Measurements from ENCODE around the gene PRIM1.

DNA sequence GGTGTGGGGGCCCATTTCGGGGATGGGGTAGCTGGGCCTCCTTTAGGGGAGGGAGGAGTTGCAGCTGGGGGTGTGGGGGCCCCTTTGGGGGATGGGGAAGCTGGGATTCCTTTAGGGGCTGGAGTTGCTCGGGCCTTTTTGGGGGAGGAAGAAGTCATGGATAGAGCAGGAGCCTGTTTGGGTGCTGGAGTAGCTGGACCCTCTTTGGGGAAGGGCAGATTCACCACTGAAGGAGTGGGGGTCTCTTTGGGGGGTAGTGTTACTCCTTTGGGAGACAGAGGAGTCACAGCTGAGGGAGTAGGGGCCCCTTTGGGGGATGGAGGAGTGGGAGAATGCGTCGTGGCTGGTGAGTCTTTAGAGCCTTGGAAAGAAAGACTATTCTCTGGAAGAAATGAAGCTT is 33.5 kb downstream of the PRIM1 start:
- TF ChIP-seq, protein P1, sequence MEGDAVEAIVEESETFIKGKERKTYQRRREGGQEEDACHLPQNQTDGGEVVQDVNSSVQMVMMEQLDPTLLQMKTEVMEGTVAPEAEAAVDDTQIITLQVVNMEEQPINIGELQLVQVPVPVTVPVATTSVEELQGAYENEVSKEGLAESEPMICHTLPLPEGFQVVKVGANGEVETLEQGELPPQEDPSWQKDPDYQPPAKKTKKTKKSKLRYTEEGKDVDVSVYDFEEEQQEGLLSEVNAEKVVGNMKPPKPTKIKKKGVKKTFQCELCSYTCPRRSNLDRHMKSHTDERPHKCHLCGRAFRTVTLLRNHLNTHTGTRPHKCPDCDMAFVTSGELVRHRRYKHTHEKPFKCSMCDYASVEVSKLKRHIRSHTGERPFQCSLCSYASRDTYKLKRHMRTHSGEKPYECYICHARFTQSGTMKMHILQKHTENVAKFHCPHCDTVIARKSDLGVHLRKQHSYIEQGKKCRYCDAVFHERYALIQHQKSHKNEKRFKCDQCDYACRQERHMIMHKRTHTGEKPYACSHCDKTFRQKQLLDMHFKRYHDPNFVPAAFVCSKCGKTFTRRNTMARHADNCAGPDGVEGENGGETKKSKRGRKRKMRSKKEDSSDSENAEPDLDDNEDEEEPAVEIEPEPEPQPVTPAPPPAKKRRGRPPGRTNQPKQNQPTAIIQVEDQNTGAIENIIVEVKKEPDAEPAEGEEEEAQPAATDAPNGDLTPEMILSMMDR (IDR thresholded peaks at IDR 0.05), result no peak
- no peak for TF ChIP-seq POLR2A (IDR thresholded peaks at IDR 0.05)
- no peak for TF ChIP-seq EP300 (IDR thresholded peaks at IDR 0.05)
